GM23338 (cell line): ENCODE data around the gene ANTXR2. TPM values are rescaled to one million over a fixed set of nuclear protein-coding genes. Genes with fewer than 3 reads are reported as not detected.

Source experiments
- ATAC-seq: fragments of 200-7000 bp; cut with Tn5 transposase; 3 replicates; pipeline ENCODE4 v1.9.1; 2020
- DNase-seq: peaks from one replicate; pipeline ENCODE4 v3.0.0-alpha.2; 2015; ENCODE audit warnings: low spot score
- H2AFZ ChIP-seq: fragments of 200-600 bp; sonication (generic); 2 replicates; pipeline ENCODE4 v1.8.0; 2016; ENCODE audit warnings: antibody characterized with exemption, mild to moderate bottlenecking, moderate library complexity
- H3F3A ChIP-seq: fragments of 200-600 bp; sonication (generic); replicated peaks from 2 replicates; pipeline ENCODE4 v1.8.0; 2017; ENCODE audit warnings: antibody characterized with exemption, mixed run types, low read depth
- H3K27ac ChIP-seq: fragments of 200-600 bp; sonication (generic); 2 replicates; pipeline ENCODE4 v1.6.1; 2016; ENCODE audit warnings: low read depth
- H3K27me3 ChIP-seq: fragments of 200-600 bp; sonication (generic); 2 replicates; pipeline ENCODE4 v1.8.0; 2016; ENCODE audit warnings: mild to moderate bottlenecking, mixed run types, moderate library complexity; ENCODE audit not compliant: insufficient read depth
- H3K36me3 ChIP-seq: fragments of 200-600 bp; sonication (generic); 2 replicates; pipeline ENCODE4 v1.8.0; 2016; ENCODE audit warnings: mild to moderate bottlenecking; ENCODE audit not compliant: insufficient read depth
- H3K4me1 ChIP-seq: fragments of 200-600 bp; sonication (generic); 2 replicates; pipeline ENCODE4 v1.8.0; 2016; ENCODE audit warnings: mild to moderate bottlenecking, moderate library complexity; ENCODE audit not compliant: insufficient read depth
- H3K4me2 ChIP-seq: fragments of 200-600 bp; sonication (generic); 2 replicates; pipeline ENCODE4 v1.7.1; 2017; ENCODE audit warnings: mixed run types
- H3K4me3 ChIP-seq: fragments of 200-600 bp; sonication (generic); 2 replicates; pipeline ENCODE4 v1.6.1; 2016; ENCODE audit warnings: mixed run types
- H3K79me2 ChIP-seq: fragments of 200-600 bp; sonication (generic); replicated peaks from 2 replicates; pipeline ENCODE4 v1.8.0; 2017; ENCODE audit warnings: mild to moderate bottlenecking; ENCODE audit not compliant: insufficient read depth
- H3K9me2 ChIP-seq: fragments of 200-600 bp; sonication (generic); 2 replicates; pipeline ENCODE4 v1.8.0; 2017; ENCODE audit not compliant: insufficient read depth
- H4K20me1 ChIP-seq: fragments of 200-600 bp; sonication (generic); replicated peaks from 2 replicates; pipeline ENCODE4 v1.8.0; 2017; ENCODE audit warnings: mild to moderate bottlenecking; ENCODE audit not compliant: insufficient read depth
- H3K27ac Mint-ChIP-seq: 2 replicates; pipeline ENCODE4 v1.8.0; 2020; ENCODE audit warnings: inconsistent platforms, mild to moderate bottlenecking, moderate library complexity, mixed read lengths
- H3K27me3 Mint-ChIP-seq: 3 replicates; pipeline ENCODE4 v1.8.0; 2022; ENCODE audit warnings: low read depth, mild to moderate bottlenecking, moderate library complexity, mixed read lengths, inconsistent platforms; ENCODE audit not compliant: insufficient read depth, poor library complexity
- H3K36me3 Mint-ChIP-seq: 3 replicates; pipeline ENCODE4 v1.8.0; 2021; ENCODE audit warnings: low read depth, mild to moderate bottlenecking, inconsistent platforms, moderate library complexity, mixed read lengths
- H3K4me1 Mint-ChIP-seq: 3 replicates; pipeline ENCODE4 v1.8.0; 2020; ENCODE audit warnings: mild to moderate bottlenecking, inconsistent platforms, mixed read lengths
- H3K4me3 Mint-ChIP-seq: 3 replicates; pipeline ENCODE4 v1.8.0; 2021; ENCODE audit warnings: moderate library complexity, mild to moderate bottlenecking, inconsistent platforms, mixed read lengths
- H3K9me3 Mint-ChIP-seq: 3 replicates; pipeline ENCODE4 v1.8.0; 2020; ENCODE audit warnings: moderate library complexity, mild to moderate bottlenecking, inconsistent platforms, mixed read lengths
- EZH2 ChIP-seq: fragments of 200-600 bp; sonication (generic); IDR thresholded peaks from one replicate; pipeline ENCODE4 v1.8.0; 2017; ENCODE audit warnings: antibody characterized with exemption, mild to moderate bottlenecking, low read depth; ENCODE audit not compliant: unreplicated experiment
- EZH2phosphoT487 ChIP-seq: fragments of 200-600 bp; sonication (generic); IDR thresholded peaks from one replicate; pipeline ENCODE4 v1.8.1; 2018; ENCODE audit warnings: antibody characterized with exemption; ENCODE audit not compliant: unreplicated experiment
- JUNB ChIP-seq: IDR thresholded peaks from one replicate; pipeline ENCODE4 v1.6.1; 2016; ENCODE audit warnings: antibody characterized with exemption; ENCODE audit not compliant: unreplicated experiment
- POLR2AphosphoS5 ChIP-seq: IDR thresholded peaks from 2 replicates; pipeline ENCODE4 v1.6.1; 2016; ENCODE audit warnings: antibody characterized with exemption, low read depth
- STAT1 ChIP-seq: IDR thresholded peaks from one replicate; pipeline ENCODE4 v1.6.1; 2016; ENCODE audit warnings: antibody characterized with exemption; ENCODE audit not compliant: unreplicated experiment
- ZNF331 ChIP-seq: fragments of 250-450 bp; sonication (Bioruptor Pico); IDR thresholded peaks from 2 replicates; pipeline ENCODE4 v1.5.0; 2020; ENCODE audit warnings: low read depth, mild to moderate bottlenecking, moderate library complexity
- polyA plus RNA-seq: library from polyadenylated mRNA; unstranded; fragments of >200 nt; fragmentation: Nextera tagmentation; extraction: Ambion mirVana; gene quantifications from 2 replicates; pipeline ENCODE4 v1.2.1, GENCODE V29; 2016
- total RNA-seq: library from RNA; depleted of rRNA; stranded (reverse); fragments of >200 nt; shearing (Covaris generic); gene quantifications from 2 replicates; pipeline ENCODE4 v1.2.3, GENCODE V29; 2014
- TF ChIP-seq, protein P1 (sequence below): fragments of 250-450 bp; sonication (Bioruptor Pico); IDR thresholded peaks from 2 replicates; pipeline ENCODE4 v1.5.0; 2020; ENCODE audit warnings: mild to moderate bottlenecking, moderate library complexity

The ANTXR2 gene
- total and polyA plus RNA-seq, 2 experiments from 2014 or later, result 2.0 to 5.3 TPM

DNA sequence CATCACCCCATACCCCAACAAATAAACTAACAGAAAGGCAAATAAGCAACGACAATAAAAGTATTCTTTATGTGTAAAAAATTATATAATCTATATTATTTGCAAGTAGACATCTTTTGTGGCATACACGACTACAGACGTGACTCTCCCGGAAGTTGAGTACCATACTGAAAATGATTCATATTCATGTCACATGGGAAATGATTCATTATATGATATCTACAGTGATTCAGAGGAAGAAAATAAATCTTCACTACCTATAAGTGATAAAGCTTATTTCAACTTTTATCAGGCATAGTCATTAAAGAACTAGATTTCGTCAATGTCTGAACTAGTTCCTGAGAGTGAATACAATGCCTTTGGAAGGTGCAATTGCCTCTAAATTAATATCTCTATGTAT lies 4.6 kb upstream of the ANTXR2 start:
- H3K4me2 ChIP-seq, result no peak overlapping the region
- ATAC-seq (no peak), DNase-seq (no peak)
- H3K4me3 Mint-ChIP-seq, result no peak overlapping the region
- no peaks in the 10 kb centered on the region for H3K36me3 Mint-ChIP-seq
- peaks cover 13% of the 10 kb centered on the region for H3K4me1 ChIP-seq
- peaks cover 14% of the 10 kb centered on the region for H3K9me2 ChIP-seq
- no peak overlapping the region for H2AFZ ChIP-seq
- no peaks in the 10 kb centered on the region for H4K20me1 ChIP-seq
- TF ChIP-seq EZH2, result no peak
- TF ChIP-seq, protein P1, sequence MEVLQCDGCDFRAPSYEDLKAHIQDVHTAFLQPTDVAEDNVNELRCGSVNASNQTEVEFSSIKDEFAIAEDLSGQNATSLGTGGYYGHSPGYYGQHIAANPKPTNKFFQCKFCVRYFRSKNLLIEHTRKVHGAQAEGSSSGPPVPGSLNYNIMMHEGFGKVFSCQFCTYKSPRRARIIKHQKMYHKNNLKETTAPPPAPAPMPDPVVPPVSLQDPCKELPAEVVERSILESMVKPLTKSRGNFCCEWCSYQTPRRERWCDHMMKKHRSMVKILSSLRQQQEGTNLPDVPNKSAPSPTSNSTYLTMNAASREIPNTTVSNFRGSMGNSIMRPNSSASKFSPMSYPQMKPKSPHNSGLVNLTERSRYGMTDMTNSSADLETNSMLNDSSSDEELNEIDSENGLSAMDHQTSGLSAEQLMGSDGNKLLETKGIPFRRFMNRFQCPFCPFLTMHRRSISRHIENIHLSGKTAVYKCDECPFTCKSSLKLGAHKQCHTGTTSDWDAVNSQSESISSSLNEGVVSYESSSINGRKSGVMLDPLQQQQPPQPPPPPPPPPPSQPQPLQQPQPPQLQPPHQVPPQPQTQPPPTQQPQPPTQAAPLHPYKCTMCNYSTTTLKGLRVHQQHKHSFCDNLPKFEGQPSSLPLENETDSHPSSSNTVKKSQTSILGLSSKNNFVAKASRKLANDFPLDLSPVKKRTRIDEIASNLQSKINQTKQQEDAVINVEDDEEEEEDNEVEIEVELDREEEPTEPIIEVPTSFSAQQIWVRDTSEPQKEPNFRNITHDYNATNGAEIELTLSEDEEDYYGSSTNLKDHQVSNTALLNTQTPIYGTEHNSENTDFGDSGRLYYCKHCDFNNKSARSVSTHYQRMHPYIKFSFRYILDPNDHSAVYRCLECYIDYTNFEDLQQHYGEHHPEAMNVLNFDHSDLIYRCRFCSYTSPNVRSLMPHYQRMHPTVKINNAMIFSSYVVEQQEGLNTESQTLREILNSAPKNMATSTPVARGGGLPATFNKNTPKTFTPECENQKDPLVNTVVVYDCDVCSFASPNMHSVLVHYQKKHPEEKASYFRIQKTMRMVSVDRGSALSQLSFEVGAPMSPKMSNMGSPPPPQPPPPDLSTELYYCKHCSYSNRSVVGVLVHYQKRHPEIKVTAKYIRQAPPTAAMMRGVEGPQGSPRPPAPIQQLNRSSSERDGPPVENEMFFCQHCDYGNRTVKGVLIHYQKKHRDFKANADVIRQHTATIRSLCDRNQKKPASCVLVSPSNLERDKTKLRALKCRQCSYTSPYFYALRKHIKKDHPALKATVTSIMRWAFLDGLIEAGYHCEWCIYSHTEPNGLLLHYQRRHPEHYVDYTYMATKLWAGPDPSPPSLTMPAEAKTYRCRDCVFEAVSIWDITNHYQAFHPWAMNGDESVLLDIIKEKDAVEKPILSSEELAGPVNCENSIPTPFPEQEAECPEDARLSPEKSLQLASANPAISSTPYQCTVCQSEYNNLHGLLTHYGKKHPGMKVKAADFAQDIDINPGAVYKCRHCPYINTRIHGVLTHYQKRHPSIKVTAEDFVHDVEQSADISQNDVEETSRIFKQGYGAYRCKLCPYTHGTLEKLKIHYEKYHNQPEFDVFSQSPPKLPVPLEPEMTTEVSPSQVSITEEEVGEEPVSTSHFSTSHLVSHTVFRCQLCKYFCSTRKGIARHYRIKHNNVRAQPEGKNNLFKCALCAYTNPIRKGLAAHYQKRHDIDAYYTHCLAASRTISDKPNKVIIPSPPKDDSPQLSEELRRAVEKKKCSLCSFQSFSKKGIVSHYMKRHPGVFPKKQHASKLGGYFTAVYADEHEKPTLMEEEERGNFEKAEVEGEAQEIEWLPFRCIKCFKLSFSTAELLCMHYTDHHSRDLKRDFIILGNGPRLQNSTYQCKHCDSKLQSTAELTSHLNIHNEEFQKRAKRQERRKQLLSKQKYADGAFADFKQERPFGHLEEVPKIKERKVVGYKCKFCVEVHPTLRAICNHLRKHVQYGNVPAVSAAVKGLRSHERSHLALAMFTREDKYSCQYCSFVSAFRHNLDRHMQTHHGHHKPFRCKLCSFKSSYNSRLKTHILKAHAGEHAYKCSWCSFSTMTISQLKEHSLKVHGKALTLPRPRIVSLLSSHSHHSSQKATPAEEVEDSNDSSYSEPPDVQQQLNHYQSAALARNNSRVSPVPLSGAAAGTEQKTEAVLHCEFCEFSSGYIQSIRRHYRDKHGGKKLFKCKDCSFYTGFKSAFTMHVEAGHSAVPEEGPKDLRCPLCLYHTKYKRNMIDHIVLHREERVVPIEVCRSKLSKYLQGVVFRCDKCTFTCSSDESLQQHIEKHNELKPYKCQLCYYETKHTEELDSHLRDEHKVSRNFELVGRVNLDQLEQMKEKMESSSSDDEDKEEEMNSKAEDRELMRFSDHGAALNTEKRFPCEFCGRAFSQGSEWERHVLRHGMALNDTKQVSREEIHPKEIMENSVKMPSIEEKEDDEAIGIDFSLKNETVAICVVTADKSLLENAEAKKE (CRISPR knock-in tag), result no peak
- no peak for TF ChIP-seq STAT1
- TF ChIP-seq ZNF331 (CRISPR knock-in tag), result no peak
- no peak for TF ChIP-seq JUNB
- no peak for TF ChIP-seq POLR2AphosphoS5
- no peak for TF ChIP-seq EZH2phosphoT487
- H3K9me3 Mint-ChIP-seq, result peaks cover 2% of the 10 kb centered on the region; the same call in 2 of the 3 replicates
- peaks cover 13% of the 10 kb centered on the region for H3K27me3 ChIP-seq
- H3K79me2 ChIP-seq, result no peaks in the 10 kb centered on the region
- no peak overlapping the region for H3K27ac ChIP-seq
- H3F3A ChIP-seq, result no peaks in the 10 kb centered on the region
- H3K4me1 Mint-ChIP-seq, result peaks cover 15% of the 10 kb centered on the region
- no peaks in the 10 kb centered on the region; the same call in 1 of the 2 replicates for H3K36me3 ChIP-seq
- H3K27ac Mint-ChIP-seq, result no peak overlapping the region
- H3K4me3 ChIP-seq, result no peak overlapping the region
- H3K27me3 Mint-ChIP-seq, result peaks cover 12% of the 10 kb centered on the region

DNA sequence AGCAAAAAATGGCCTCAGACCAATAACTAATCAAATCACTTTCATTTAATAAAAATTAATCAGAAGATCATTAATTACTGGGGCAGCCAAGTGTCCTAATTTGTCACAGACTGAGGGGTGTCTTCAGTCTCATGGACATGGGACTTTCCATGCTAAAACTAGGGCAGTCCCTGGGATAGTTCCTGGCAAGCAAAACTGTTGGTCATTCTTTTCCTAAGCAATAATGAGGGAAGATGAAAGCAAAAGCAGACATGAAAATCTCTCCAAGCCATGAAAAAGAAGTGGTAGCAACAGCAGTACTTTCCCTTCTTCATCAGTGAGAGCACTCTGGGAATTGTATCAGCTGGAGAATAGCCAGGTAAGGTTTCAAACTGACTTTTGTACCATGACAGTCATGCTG lies 3.7 kb upstream of the ANTXR2 start:
- no peak overlapping the region for H2AFZ ChIP-seq
- no peak overlapping the region for H3K4me2 ChIP-seq
- no peaks in the 10 kb centered on the region for H3F3A ChIP-seq
- peaks cover 2% of the 10 kb centered on the region; the same call in 2 of the 3 replicates for H3K9me3 Mint-ChIP-seq
- H3K4me1 Mint-ChIP-seq, result peaks cover 16% of the 10 kb centered on the region
- H3K36me3 ChIP-seq, result no peaks in the 10 kb centered on the region; the same call in 1 of the 2 replicates
- no peak for ATAC-seq
- peaks cover 15% of the 10 kb centered on the region for H3K27me3 ChIP-seq
- H4K20me1 ChIP-seq, result no peaks in the 10 kb centered on the region
- no peaks in the 10 kb centered on the region for H3K79me2 ChIP-seq
- H3K4me3 Mint-ChIP-seq, result no peak overlapping the region
- DNase-seq, result no peak
- no peaks in the 10 kb centered on the region for H3K36me3 Mint-ChIP-seq
- no peak overlapping the region for H3K4me3 ChIP-seq
- H3K27ac Mint-ChIP-seq, result no peak overlapping the region
- no peak overlapping the region for H3K27ac ChIP-seq
- peaks cover 14% of the 10 kb centered on the region for H3K9me2 ChIP-seq
- peaks cover 12% of the 10 kb centered on the region for H3K27me3 Mint-ChIP-seq
- H3K4me1 ChIP-seq, result peaks cover 13% of the 10 kb centered on the region
- TF ChIP-seq, protein P1 (CRISPR knock-in tag), result no peak
- TF ChIP-seq EZH2phosphoT487, result no peak
